ENCODE data around the gene IER3IP1.
"Not testable (repeated sequence)": the region's sequence is repeated elsewhere in the genome, so short reads cannot be mapped to it uniquely, and the experiment has no call there.

IER3IP1 gene, protein sequence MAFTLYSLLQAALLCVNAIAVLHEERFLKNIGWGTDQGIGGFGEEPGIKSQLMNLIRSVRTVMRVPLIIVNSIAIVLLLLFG

DNA sequence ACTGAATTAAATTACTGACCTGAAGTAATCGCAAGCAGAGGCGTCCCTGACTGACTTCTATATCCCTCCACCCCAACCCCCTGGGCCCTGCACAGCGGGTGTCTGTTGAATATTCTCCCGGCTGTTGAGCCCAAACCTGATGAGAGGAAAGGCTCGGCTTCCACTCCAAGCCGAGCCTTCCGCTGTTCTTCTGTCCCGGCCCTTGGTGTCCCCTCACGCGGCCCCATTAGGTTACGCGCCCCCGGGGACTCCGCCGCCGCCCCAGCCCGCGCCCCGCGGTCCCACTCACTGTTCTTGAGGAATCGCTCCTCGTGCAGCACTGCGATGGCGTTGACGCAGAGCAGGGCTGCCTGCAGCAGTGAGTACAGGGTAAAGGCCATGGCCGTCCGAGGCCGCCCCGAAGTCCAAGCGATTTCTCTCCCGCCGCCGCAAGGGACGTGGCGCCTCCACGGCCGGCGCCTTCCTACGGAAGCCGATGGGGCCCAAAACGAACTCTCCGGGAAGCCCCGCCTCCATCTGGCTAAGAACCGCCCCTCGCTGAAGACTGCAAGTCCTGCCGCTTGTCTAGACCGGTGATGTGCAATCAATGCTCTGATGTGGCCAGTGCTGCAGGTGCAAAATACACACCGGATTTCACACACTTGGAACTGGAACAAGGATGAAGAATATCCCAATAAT, at the start of gene IER3IP1:
Gene IER3IP1, minus strand, starts transcription at position 467 of the 678 bp plus-strand sequence. Its CDS starts 87 bp downstream, at position 380.
- peak; percentile 87 for DNase-seq

DNA sequence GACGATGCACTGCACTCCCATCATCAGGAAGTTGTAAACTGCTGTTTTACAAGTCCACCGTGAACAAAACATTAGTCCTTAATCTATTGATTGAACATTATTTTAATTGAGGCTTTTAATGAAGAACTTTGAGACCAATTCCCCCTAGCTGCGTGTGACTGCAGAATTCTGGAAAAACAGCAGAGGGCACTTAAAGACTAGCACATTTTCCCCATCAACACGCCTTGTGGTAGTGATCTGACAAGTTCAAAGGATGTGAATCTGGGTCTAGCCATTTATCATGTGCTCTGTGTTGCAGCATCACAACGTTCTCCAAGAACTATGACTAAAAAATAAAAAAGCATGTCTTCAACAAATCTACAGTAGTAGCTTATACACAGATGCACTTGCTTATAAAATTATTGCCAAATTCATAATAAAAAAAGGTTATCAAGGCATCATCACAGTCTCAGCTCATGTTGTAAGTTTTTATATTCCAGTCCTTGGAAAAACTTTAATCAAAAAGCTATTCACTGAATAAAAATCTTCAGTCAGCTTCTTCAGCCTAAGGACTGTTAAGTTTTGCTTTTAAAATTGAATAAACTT, 39.5 kb upstream of the IER3IP1 start:
- peak; percentile 61 for DNase-seq

DNA sequence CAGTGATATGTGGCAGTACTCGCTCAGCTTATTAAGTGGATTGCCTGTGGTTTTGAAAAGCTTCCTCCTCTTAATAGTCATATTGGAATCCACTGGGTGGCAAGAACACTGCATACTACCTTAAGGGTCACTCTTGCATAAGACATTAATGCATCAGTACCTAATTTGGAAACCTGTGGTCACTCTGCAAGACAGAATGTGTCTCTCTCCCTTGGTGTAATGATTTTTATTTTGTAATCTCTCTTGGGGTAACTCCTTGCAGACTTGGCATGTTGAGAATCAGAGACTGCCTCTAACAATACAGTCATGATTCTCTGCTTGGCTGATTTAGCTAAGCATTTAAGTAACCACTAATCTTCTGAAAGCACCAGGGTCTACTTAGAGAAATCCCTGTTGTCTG, 33.0 kb upstream of the IER3IP1 start:
- DNase-seq = no peak

DNA sequence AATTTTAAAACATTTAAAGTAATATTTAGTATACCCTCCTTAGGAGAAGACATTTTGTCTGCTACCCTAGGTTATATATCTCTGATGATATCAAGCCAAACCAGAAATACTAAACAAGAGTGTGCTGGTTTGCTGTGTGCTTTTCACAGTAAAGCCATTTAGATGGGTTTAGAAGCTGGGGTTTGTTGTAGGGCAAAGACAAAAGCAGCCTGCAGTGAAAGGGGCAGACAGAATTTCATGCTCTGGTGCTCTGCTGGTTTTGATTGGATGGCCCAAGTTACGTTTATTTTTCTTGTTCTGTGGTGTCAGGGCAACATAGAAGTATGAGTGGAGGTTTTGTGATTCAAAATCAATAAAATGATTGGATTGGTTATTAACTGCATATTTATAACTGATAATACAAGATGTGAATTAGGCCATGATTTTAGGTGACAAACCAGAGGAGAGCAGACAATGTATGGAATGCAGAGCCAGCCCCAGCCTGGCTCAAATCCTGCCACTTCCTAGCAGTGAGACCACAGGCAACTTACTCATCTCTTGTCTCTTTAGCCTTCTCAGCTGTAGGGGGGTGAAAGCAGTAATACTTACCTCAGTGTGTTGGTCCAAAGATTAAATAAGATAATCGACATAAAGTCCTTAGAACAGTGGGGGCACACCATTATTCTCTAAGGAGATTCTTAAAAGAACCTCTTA, 30.9 kb upstream of the IER3IP1 start:
- no peak for DNase-seq

DNA sequence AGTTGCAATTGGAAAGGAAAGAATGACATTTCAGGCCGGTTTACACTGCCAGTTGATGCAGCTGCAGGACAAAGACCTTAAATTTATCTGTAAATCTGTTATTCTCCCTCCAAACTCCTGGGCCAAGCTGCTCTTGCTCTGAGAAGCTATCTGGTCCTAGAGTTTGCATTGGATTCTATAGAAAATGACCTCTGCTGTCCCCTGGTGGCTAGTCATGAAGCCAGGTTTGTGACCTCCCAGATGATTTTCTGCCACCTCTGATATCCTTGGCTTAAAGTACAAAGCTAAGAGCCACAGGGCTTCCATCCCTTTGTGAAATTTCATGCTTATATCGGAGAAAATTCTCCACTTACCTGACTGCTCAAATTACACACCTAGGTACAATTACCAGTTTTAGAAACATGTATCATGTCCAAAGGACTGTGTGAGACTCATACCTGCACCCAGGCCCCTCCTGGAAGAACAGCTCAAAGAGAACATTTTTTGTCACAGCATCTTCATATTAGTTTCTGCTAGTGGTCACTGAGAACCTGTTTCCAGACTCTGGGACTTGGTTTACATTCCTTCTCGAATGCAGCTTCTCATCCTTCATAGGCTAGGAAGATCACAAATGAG, 28.9 kb upstream of the IER3IP1 start:
- peak; percentile 9 for DNase-seq

DNA sequence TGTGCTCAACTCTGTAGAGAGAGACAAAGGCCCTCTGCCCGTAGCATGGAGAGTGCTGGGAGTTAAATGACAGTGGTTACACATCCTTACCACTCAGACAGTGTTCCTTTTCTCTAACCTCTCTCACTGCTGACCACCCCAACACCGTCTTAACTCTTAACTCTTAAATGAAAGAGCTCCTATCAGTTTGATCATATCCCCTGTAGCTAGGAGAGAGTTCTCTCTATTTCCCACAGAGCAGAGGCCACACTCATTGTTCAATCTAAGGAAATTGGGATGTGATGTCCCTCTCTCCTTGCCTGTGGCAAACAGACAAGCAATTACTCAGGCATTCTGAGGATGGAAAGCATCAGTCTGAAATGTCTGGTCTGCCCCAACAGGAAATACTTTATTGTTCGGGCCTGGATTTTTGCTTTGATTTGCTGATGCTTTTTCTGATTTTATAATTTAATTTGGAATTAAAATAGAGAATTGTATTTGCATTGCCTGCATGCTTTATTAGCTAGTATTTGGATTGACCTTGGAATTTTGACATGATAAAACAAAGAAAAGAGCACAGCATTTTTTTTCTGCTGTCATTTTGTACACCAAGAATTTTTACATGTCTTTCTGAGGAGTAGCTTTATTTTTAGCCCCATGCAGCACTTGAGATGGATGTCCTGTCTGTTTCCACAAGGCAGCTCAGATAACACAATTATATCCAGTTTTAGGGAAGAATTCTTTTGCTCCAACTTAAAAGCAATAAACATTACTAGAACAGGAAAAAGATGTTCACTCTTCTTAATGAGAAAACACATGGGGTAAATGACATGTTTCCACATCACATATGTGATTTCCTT, 27.7 kb upstream of the IER3IP1 start:
- no peak for DNase-seq

DNA sequence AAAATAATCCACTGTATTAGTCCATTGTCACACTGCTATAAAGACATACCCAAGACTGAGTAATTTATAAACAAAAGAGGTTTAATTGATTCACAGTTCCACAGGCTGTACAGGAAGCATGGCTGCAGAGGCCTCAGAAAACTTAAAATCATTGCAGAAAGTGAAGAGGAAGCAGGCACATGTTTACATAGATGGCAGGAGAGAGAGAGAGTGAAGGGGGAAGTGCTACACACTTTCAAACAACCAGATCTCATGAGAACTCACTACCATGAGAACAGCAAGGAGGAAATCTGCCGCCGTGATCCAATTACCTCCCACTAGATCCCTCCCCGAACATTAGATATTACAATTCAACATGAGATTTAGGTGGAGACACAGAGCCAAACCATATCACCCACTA, 19.8 kb upstream of the IER3IP1 start:
- not testable (repeated sequence) for DNase-seq

DNA sequence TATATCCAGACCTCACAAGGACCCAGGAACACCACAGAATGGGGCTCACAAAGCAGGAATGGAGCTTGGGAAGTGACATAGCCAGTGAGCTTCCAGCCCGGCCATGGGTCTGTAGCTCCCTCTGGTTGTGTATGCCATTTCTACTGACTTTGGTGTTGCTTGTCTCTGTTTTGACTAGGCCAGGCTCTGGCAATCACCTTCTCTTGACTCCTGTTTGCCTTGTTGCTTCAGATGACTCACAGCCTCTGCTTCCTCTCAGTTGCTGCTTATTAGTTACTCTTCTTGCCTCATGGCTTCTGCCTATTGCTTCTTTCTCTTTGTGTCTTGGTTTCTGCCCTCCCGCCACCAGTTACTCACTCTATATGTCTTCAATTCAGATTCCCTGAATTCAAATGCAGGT, 15.8 kb upstream of the IER3IP1 start:
- no peak for DNase-seq

DNA sequence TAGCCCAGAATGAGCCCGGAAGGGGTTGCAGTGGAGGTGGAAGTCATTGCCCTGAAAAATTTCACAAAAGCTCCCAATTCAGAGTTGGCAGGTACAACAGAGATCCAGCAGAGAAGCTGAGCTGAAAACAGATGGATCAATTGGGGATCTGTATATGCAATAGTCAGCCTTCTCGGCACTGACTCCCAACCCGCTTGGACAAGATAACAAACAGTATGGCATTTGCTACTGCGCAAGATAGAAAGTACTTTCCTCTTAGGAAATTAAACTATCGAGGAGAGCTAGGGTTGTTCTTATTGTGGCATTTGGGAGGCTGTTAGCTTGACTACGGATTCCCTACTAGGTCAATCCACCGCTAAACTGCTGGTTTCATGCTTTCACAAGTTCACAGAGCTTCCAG, 11.6 kb upstream of the IER3IP1 start:
- no peak for DNase-seq

DNA sequence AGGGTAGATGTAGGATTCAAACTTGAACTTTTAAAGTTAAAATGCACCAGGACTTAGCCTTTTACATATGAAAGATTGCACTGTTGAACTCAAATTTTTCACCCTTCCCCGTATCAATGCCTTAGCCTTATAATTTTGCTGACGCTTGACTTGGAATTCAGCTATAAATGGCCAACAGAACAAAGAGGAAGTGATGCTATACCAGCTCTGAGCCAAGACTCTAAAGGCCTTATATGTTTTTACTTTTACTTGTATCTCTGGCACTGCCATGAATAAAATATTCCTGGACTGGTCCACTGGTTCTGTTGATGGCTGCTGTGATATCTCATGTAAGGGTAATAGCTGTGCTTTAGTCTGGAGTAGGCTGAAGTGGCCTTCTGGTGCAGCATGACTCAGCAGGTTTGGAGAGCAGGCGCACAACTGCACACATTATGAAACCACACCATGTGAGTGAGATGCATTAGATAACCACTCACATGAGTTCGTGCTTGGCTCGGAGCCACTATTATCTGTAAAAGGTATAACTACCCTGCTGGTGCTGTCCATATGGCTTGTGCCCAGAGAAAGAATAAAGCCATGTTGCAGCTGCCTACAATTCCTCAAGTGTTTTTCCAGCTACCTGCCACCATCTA, 8.4 kb upstream of the IER3IP1 start:
- peak; percentile 54 for DNase-seq

DNA sequence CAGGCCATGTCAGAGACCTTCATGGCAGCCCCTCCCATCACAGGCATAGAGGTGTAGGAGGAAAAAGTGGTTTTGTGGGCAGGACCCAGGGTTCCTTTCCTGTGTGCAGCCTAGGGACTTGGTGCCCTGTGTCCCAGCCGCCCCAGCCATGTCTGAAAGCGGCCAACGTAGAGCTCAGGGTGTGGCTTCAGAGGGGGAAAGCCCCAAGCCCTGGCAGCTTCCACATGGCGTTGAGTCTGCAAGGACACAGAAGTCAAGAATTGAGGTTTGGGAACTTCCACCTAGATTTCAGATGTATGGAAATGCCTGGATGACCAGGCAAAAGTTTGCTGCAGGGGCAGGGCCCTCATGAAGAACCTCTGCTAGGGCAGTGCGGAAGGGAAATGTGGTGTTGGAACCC, 6.0 kb upstream of the IER3IP1 start:
- not testable (repeated sequence) for DNase-seq

DNA sequence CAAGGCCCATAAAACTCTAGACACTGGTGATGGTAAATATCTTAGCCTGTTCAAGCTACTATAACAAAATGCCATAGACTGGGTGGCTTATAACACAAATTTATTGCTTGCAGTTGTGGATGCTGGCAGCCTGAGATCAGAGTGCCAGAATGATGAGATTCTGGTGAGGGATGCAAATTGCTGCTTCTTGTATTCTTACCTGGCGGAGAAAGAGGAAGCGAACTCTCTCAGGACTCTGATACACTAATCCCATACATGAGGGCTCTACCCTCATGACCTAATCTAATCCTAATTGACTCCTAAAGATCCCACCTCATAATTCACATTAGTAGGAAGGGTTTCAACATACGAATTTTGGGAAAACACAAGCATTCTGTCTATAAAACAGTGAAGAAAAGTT, 4.6 kb upstream of the IER3IP1 start:
- DNase-seq = no peak

DNA sequence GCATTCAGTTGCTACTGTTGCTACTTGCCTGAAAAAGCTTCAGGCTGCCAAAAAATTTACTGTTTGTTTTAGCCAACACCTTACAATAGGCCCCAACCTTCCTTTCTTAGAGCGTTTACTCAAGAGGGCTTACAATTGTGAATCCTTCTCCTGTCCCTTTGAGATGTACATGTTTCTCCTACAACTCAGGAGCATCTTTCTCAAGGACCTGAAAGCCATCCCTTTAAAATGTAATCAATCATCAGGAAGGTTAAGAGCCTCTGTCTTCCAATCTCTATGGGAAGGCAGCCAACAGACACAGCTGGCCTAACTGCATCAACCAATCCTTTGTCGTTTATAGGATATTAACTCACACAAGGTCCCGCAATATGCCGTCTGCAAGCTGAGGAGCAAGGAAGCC, 3.4 kb upstream of the IER3IP1 start:
- DNase-seq = peak; percentile 75

DNA sequence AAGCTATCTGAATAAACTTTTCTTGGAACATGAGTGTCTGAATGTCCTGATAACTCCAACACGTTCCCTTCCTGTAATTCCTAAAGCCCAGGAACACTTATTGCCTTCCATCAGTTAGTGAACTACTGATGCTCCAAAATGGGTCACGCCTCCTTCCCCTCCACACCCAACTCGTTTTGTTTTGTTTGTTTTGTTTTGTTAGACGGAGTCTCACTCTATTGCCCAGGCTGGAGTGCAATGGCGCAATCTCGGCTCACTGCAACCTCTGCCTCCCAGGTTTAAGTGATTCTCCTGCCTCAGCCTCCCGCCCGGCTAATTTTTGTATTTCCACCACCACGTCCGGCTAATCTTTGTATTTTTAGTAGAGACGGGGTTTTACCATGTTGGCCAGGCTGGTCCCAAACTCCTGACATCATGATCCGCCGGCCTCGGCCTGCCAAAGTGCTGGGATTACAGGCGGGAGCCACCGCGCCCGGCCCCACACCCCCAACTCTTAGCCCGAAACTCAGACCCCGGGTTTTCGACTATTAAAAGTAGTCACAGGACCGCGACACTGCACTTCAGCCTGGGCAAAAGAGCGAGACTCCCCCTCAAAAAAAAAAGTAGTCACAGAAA, 774 bp downstream of the IER3IP1 start:
- DNase-seq = no peak

DNA sequence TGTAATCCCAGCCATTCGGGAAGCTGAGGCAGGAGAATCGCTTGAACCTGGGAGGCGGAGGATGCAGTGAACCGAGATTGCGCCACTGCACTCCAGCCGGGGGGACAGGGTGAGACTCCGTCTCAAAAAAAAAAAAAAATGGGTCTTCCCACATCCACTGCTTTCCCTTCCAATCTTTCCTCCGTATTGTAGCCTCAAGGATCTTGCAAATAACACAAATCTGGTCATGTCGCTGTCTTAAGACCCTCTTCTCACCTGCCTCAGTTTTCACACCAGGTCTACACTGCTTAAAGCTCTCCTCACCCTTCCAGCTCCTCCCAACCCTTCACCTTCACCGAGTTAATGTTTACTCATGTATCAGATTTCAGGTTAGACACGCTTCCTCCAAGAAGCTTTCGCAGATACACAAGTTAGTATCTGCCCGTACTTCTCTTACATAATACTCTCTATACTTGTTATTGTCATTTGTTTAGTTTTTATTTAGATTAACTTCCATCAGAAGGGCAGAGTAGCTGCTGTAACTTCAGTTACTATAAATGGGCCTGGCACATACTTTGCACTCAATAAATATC, 1.5 kb downstream of the IER3IP1 start:
- no peak for DNase-seq

DNA sequence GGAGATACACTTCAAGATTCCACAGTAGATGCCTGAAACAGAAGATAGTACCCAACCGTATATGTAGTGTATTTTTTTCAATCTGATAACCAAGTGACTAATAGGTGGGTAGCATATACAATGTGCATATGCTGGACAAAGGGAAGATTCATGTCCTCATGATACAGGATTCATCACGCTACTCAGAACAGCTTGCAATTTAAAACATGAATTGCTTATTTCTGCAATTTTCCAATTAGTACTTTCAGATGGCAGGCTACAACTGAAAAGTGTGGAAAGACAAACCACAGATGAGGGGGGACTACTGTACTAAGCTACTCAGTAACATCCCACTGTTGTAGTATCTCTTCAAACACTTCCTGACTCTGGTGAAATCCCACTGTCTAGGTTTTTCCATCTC, 3.7 kb downstream of the IER3IP1 start:
- no peak for DNase-seq

DNA sequence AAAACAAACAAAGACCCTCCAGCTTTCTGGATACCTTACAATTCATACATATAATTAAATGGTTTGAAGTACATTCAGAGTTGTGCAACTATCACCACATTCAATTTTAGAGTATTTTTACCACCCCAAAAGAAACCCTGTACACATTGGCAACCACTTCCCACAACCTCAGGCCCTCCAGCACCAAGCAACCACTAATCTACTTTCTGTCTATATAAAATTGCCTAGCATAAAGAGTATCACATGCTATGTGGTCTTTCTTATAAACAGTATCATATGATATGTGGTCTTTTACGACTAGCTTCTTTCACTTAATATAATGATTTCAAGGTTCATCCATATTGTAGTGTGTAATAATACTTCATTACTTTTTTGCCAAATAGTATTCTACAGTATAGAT, 7.3 kb downstream of the IER3IP1 start:
- DNase-seq = no peak

DNA sequence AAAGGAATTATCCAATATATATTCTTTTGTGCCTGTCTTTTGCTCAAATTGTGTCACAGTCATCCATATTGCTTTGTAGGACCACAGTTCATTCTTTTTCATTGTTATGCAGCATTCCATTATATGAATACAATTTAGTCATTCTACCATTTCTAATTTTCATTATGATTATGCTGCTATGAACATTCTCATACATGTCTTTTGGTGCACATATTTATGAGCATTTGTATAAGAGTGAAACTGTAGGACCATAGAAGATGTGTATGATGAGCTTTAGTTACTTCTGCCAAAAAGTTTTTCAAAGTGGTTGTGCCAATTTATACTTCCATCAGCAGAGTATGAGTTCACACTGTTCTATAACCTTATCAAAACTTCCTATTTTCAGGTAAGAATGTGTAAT, 7.7 kb downstream of the IER3IP1 start:
- no peak for DNase-seq

DNA sequence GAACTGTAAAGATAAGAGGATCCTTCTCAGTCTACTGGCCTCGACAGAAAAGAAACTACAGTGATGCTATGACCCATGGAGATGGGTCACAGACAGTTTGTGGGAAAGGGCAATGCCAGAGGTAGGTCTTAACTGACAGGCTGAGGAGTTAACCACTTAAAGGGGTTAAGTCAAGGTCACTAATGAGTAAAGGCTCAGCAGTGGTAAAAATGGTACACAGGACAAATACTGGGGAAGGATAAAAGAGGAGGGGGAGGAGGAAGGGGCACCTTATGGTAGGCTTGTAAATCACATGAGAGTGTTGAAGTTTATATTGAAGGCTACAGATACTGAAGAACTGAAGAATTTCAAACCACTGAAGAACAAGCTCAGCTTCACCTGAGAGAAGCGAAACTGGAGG, 9.9 kb downstream of the IER3IP1 start:
- DNase-seq = no peak

DNA sequence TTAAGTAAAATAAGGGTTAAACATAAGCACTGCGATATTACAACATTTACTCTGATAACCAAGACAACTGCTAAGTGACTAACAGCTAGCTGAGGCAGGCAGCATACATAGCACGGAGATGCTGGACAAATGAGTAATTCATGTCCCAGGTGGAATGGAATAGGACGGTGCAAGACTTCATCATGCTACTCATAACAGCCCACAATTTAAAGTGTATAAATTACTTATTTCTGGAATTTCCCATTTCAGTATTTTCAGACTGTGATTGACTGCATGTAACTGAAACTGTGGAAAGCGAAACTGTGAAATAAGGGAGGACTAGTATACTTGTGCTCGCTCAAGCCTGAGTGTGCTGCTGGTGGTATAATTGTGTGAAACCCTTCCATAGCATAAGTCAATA, 12.9 kb downstream of the IER3IP1 start:
- DNase-seq = no peak

DNA sequence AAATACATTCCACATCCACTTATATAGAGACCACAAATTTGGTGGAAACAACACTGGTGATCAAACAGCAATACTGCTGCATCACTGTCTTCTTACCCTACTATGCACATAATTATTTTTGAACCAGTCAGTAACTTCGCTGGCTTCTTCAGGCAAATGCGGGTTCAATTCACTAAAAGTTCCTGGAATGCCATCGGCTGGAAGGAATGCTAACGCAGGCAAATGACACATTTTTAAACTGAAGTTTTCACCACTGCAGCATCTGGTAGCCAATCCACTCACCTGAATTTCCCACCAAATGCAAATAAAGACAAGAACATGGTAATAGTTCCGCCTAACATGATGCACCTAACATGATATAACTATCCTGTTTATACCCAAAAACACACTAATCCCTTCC, 15.9 kb downstream of the IER3IP1 start:
- no peak for DNase-seq

Data from SHP77 treated with DMSO at 0.1 percent for 48 hours (cell line).